ENCODE measurements around the gene RNF40.
A peak's percentile ranks its signal among the peaks of the same experiment; 100 is the strongest.

RNF40 gene

DNA sequence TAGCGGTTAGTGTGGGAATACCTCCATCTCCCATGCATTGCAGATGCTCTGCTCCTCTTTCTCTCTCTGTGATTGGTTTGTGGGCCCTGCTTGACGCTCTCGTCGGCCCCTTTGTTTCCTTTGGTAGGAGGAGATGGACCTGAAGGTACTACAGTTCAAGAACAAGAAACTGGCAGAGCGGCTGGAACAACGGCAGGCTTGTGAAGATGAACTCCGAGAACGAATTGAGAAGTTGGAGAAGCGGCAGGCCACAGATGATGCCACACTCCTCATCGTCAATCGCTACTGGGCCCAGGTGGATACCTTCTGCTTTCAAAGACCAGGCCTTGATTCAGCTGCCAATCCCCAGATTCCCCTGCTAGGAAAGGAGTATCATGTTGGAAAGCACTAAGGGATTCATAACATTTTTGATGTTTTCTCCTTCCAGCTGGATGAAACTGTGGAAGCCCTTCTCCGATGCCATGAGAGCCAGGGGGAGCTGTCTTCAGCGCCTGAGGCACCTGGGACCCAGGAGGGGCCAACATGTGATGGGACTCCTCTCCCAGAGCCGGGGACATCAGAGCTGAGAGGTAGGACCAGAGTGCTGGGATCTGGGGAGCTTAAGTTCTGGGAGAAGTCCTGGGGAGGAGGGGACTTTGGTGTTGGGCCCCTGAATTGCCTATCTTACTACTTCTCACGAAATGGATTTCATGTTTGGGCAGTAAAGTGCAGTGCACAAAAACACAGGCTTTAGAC is 1.0 kb downstream of the RNF40 start:
- DNase-seq (ENCODE audit: low read depth in 2 of 2), result no peak

DNA sequence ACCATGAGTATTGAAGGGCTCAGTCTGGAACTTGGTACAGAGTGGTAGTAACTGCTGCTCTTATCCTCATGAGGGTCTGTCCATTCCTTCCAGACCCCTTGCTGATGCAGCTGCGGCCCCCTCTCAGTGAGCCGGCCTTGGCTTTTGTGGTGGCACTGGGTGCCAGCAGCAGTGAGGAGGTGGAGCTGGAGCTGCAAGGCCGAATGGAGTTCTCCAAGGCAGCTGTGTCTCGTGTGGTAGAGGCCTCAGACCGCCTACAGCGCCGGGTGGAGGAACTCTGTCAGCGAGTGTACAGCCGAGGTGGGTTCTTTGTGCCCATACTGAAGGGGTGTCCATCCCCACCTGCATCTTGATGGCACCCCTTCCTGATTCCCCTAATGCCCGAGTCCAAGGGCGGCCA is 2.0 kb downstream of the RNF40 start:
- no peak for DNase-seq (ENCODE audit: low read depth in 2 of 2)

DNA sequence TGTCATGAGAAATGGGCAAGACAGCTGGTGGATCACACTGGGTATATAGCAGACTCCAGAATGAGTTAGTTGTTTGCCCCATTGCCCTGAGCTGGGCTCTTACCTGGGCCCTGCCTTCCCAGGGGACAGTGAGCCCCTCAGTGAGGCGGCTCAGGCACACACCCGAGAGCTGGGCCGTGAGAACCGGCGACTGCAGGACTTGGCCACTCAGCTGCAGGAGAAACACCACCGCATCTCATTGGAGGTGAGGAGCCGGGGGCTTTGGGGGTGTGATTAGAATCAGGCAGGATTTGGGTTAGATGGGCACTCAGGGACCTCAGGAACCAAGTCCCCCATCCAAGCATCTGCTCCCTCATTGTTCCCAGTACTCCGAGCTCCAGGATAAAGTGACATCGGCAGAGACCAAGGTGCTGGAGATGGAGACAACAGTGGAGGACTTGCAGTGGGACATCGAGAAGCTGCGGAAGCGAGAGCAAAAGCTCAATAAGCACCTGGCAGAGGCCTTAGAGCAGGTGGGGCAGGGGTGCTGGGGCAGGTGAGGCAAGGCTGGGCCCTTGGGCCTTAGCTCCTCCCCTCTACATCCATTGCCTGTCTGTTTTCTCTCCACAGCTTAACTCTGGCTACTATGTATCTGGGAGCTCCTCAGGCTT is 2.8 kb downstream of the RNF40 start:
- no peak for DNase-seq (ENCODE audit: low read depth in 2 of 2)

DNA sequence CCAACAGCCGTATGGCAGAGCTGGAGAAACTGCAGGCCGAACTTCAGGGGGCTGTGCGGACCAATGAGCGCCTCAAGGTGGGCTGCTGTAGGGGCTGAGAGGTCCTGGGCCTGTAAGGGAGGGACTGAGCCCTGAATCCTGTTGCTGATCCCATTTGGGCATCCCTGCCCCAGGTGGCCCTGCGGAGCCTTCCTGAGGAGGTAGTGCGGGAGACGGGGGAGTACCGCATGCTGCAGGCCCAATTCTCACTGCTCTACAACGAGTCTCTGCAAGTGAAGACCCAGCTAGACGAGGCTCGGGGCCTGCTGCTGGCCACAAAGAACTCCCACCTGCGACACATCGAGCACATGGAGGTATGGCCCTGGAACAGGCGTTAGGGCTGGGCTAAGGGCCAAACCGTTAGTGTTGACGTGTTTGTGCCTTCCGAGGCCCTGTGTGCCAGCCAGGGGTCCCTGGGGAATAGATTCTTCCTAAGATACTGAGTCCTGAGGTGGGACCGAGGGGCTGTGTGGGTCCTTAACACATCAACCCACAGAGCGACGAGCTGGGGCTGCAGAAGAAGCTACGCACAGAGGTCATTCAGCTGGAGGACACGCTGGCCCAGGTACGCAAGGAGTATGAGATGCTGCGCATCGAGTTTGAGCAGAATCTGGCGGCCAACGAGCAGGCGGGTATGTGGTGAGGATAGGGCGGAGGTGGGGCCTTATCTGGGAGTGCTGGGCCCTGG is 4.2 kb downstream of the RNF40 start:
- no peak for DNase-seq (ENCODE audit: low read depth in 2 of 2)

DNA sequence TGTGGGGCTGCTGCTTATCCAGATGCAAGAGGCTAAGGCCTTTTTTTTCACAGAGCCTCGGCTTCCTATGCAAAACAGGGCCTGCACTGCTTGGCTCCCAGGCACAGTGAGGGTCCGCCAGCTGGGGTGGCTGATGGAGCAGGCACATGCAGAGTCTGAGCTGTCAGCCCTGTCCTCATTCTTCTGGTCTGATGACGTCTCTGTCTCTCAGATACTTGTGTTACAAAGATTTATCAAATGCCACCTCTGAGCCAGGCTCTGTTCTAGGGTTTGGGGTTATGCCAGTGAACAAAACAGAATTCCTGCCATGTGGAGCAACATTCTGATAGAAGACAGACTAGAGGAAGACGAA is 4.8 kb downstream of the RNF40 start:
- no peak for DNase-seq (ENCODE audit: low read depth in 2 of 2)

DNA sequence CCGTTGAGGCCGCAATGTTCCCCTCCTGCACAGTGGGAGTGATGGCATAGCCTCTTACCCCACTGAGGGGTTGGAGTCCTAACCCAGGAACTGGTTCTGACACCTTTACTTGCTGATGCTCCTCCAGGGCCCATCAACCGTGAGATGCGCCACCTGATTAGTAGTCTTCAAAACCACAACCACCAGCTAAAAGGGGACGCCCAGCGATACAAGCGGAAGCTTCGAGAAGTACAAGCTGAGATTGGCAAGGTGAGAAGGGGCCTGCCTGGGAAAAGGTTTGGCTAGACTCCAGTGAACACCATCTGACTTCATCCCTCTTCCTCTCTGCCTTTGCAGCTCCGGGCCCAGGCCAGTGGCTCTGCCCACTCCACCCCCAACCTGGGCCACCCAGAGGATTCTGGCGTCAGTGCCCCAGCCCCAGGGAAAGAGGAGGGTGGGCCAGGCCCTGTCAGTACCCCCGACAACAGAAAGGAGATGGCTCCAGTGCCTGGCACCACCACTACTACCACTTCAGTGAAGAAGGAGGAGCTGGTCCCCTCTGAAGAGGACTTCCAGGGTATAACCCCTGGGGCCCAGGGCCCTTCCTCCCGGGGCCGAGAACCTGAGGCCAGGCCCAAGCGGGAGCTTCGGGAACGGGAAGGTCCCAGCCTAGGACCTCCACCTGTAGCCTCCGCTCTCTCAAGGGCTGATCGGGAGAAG is 5.8 kb downstream of the RNF40 start:
- no peak for DNase-seq (ENCODE audit: low read depth in 2 of 2)

DNA sequence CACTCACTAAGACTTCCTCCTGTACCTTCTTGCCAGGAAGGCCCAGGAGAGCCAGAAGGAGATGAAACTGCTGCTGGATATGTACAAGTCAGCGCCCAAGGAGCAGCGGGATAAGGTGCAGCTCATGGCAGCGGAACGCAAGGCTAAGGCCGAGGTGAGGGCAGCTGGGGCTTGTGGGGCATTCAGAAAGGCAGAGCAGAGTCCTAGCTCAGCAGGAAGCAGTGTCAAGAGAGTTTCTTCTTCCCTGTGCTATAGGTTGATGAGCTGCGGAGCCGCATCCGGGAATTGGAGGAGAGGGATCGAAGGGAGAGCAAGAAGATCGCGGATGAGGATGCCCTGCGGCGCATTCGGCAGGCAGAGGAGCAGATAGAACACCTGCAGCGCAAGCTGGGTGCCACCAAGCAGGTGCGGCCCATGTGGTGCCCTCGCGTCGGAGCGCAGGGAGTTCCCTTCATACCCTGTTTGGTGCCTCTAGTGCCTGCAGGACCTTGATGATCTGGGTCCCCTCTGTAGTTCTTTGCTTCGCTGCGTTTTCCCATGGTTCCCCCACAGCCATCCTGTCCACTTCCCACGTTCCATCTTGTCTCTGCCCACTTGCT is 6.6 kb downstream of the RNF40 start:
- DNase-seq (ENCODE audit: low read depth in 2 of 2), result no peak

DNA sequence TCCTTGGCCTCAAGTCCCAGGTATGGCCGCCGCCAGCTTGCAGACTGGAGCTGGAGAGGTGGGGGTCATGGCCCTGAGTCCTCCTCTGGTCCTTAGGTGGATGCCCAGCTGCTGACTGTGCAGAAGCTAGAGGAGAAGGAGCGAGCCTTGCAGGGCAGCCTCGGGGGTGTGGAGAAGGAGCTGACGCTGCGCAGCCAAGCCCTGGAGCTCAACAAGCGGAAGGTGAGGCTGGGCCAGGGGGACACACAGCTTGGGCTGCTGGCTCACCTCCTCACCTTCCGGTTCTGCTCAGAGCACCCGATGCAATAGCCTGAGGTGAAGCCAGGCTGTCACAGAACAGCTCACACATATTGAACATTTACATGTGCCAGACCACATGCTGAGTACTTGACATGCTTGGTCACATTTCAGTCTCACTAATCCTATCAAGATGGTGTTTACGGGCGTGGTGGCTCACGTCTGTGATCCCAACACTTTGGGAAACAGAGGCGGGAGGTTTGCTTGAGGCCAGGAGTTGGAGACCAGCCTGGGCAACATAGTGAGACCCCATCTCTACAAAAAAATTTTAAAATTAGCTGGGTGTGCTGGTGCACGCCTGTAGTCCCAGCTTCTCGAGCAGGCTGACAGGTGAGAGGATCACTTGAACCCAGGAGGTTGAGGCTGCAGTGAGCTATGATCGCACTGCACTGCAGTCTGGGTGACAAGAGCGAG is 7.4 kb downstream of the RNF40 start:
- no peak for DNase-seq (ENCODE audit: low read depth in 2 of 2)

DNA sequence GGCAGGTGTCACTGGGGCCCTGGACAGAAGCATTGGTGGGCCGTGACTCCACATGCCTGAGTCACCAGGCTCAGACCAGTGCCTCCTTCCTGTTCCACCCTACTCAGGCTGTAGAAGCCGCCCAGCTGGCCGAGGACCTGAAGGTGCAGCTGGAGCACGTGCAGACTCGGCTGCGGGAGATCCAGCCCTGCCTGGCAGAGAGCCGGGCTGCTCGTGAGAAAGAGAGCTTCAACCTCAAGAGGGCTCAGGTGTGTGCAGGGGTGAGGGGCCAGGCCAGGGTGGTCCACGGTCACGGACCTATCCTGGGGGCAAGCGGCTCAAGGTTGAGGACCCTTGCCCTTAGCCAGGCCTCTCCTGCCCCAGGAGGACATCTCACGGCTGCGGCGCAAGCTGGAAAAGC is 9.6 kb downstream of the RNF40 start:
- DNase-seq (ENCODE audit: low read depth in 2 of 2), result no peak

DNA sequence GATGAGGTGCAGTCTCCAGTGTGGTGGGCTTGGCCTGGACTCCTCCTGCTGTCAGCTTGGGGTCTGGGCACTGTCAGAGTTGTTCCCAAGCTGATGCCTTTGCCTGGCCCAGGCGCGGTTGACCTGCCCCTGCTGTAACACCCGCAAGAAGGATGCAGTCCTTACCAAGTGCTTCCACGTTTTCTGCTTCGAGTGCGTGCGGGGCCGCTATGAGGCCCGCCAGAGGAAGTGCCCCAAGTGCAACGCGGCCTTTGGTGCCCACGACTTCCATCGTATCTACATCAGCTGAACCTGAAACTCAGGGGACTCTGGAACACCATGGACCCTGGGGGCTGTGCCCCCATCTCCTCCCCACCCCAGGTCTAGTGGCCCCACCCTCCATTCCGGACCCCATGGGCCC is 11.7 kb downstream of the RNF40 start:
- DNase-seq (ENCODE audit: low read depth in 2 of 2), result no peak

DNA sequence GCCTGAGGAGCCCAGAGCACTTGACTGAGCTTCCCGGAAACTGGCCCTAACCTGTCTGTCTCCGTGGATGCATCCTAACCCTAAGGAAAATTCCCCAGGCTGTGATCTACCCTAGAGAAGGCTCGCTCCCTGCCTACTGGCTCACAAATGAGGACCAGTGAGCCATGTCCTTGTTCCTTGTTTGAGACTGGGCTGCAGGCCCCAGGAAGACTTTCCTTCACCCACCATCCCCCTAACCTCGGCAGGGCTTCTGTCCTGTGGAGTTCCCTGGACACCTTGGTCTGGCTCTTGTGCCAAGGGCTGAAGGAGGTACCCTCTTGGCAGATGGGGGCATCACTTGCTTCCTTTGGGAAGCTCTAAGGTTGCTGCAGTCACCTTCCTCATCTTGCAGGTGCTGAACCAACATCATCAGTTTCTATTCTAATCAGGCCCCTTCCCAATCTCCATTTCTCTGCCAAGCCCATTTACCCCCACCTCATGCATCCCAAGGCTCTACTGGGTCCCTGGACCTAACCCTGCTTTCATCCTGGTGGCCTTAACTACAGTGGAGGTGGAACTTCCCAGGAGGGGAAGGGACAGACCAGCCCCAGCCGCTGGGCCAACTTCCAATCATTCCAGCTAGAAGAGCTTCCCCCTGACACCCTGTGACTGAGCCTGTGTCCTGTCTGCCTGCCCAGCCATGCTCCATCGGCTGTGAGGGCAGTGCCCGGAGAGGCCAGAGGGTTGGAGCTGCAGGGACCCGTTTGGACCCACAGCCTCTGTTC is 12.4 kb downstream of the RNF40 start:
- DNase-seq (ENCODE audit: low read depth in 2 of 2), result no peak

DNA sequence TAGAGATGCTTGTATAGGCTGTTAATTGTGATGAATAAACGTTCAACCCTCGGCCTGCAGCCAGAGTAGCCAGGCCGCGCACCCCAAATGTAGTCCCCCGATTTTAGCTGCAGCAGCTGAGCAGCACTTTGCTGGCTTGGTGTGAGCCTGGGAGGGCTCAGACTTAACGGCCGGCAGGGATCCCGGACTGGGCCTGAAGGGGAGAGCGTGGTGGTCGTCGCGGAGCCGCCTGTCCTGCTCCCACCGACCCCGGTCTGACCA is 12.9 kb downstream of the RNF40 start:
- DNase-seq (ENCODE audit: low read depth in 2 of 2), result no peak

DNA sequence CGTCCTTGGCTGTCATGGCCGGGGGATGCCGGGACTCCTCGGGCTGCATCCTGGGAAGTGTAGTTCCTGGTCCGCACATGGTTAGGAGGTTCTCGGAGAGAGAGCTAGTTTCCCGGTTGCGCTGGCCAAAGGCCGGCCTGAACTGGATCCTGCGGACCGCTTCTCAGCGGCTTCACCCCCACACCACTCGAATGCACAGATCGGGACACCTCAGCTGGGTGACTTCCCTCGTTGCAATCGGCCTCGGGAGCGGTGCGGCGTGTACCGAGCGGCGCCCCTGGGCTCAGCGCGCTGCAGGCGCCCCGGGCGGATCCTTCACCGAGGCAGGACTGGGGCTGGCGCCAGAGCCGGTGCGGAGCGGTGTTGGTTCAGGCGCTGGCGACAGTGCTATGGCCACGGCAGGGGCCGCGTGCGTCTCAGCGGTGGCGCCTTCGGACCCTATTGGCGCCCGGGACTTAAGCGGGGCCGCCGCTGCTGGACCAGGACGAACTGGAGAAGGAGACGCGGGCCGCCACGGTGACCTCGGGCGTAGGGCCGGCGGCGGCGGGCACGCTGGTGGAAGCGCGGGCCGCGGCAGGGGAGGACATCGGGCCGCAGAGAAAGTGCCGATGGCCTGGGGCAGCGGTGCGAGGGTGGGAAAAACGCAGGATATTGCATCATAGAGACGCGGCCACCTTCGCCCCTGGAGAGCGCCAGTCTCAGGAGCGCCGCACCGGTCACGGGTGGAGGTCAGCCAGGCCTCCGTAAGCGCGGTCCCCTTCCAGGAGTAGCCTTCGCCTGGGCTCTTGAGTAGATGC is 13.5 kb downstream of the RNF40 start:
- DNase-seq (ENCODE audit: low read depth in 2 of 2), result peak; percentile 51 to 54

DNA sequence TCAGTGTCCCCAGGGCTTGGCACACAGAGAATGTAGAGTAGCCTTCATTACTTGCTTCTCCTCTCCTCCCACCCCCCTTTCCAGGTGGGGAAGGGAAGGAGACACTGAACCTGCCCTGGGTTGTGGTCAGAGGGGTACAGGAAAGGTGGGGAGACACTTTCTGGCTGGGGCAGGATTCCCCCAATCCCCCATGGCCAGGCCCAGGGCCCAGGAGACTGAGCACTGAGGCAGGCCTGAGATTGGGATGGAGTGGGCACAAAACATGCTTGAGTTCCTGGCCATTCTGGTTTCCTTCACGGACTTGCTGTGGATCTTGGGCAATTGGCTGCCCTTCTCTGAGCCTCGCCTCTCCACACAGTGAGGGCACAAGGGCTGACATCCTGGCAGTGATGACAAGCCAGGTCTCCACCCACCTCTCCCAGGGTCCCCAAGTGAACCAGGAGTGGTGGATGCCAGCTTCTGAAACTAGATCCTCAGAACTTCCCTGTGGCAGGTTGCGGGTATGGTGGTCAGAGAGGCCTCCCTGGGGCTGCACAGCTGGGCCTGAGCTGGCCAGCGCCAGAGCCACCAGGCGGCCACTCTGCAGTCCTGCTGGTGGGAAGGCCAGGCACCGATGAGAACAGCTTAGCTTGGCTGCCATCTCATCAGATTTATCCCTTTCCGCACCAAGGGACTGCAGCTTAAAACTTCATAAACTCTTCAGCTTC is 15.6 kb downstream of the RNF40 start:
- no peak for DNase-seq (ENCODE audit: low read depth in 2 of 2)

DNA sequence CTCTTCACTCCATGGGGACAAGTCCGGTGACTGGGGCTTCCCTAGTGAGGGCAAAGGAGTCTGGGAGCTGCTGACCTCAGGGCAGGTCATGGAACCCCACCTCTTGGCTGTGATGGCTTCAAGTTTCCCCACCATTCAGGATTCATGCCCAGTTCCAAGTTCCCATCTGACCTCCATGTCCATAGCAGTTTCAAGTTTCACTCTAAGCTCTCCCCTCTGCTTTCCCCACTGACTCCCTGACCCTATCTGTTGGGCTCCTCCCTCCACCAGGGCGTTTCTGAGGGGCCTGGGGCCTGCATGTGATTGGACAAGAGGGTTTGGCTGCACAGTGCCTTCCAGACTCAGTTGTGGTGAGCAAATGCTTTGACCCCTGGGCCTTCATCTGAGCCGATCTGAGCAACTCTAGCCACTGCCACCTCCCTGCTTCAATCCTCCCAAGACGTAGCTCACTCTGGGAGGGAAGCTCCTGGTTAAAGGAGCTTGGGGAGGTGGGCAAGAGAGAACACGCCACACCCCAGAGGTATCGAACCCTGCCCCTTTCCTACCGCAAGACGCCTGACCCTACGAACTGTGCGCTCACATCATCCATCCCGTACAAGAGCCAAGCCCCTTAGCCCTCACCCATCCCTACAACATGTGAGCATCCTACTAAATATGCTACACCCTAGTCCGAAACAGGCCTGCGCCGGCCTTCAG is 16.6 kb downstream of the RNF40 start:
- no peak for DNase-seq (ENCODE audit: low read depth in 2 of 2)

DNA sequence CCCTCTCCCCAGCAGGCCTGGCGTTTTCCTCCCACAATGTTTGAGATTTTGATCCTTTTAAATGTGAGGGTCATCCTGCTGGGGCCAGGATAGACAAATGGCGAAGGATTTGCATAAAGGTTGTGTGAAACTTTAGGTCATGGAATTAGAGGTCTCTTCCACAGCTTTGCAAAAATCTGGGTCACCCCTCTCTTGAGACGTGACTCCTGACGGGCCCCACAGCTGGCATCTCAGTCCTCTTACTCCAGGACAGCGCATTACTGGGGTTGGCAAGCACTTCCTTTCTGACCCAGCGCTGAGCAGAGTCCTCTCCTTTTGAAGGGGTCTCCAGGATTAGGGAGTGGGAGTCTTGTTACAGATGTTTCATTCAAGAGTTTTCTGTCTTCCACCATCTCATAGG is 17.5 kb downstream of the RNF40 start:
- DNase-seq (ENCODE audit: low read depth in 2 of 2), result no peak

DNA sequence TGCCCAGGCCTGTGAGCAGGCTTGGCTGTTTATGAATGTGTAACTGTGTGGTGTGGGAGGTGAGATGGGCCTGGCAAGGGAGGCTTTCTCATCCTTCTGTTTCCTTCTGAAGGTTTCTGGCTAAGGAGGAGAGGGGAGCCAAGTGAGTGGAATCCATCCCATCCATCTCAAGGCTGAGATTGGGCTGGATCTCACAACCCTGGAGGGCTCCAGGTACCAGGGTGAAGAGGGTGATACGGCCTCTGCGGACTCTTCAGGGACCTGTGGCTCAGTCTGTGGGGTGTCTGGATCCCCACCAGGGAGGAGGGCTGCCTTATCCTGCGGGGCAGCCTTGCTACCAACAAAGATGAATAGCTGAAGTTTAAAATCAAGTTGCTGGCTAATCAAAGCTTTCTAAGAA is 17.9 kb downstream of the RNF40 start:
- DNase-seq (ENCODE audit: low read depth in 2 of 2), result no peak

DNA sequence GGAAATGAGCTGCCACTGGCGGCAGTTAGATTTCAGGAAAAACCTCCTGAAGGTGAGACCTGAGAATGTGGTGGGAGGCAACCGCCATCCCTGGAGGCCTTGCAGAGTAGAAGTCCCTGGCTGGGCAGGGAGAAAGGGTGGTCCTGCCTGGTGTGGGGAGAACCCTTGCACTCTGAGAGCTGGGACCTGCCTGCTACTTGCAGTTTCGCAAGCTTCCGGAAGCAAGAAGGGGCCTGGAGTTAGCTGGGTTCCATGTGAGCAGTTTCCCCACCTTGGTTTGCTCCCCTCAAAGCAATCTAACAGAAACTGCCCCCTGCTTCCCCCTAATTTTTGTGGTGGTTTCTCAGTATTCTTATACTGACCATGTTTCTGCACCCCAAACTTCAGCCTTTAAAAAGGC is 18.4 kb downstream of the RNF40 start:
- DNase-seq (ENCODE audit: low read depth in 2 of 2), result no peak

Data from stimulated activated CD4-positive, alpha-beta T cell treated with anti-CD3 and anti-CD28 coated beads, Interleukin-15, amount 100 ng/mL, for 48 hours (primary cell).